ENCODE results near the gene ANXA11. TPM values are rescaled to one million over a fixed set of nuclear protein-coding genes. Genes with fewer than 3 reads are reported as not detected.
"Not testable (repeated sequence)": the region's sequence is repeated elsewhere in the genome, so short reads cannot be mapped to it uniquely, and the experiment has no call there.

ANXA11 gene
- total RNA-seq, 1 experiment from 2014 or later, result 68.1 TPM

- H4K91ac ChIP-seq (ENCODE audit: insufficient read length, low read depth, low read length); H3K56ac ChIP-seq (ENCODE audit: insufficient read length, low read depth, low read length); H3K4ac ChIP-seq (ENCODE audit: low read depth, low read length); H3K9me3 ChIP-seq (ENCODE audit: control insufficient read depth, low read depth, low read length); H4K8ac ChIP-seq (replicated peaks; ENCODE audit: insufficient read length, low read depth, low read length); H3K4me1 ChIP-seq (ENCODE audit: insufficient read depth, low read length); H4K5ac ChIP-seq (ENCODE audit: insufficient read length, low read depth, low read length); H4K20me1 ChIP-seq (ENCODE audit: control insufficient read depth, insufficient read depth, insufficient read length); H2BK20ac ChIP-seq (ENCODE audit: low read depth, low read length, poor library complexity, severe bottlenecking); H3K27ac Mint-ChIP-seq; H3K79me2 ChIP-seq (ENCODE audit: insufficient read depth, low read length); H2AK5ac ChIP-seq (ENCODE audit: insufficient read length, low read length); H3K23ac ChIP-seq (ENCODE audit: insufficient read length, low read depth, low read length); H3K27ac ChIP-seq (ENCODE audit: insufficient read length, low read depth, low read length); H3K18ac ChIP-seq (ENCODE audit: insufficient read length, low read depth, low read length); H3K4me2 ChIP-seq (ENCODE audit: insufficient read depth, insufficient read length, low read length); H2BK120ac ChIP-seq (ENCODE audit: low read depth, low read length, poor library complexity, severe bottlenecking); H3K9me3 Mint-ChIP-seq; H3K79me1 ChIP-seq (ENCODE audit: insufficient read depth, low read depth, low read length, poor library complexity, severe bottlenecking); H2BK12ac ChIP-seq (ENCODE audit: insufficient read length, low read depth, low read length); H3K4me3 Mint-ChIP-seq; H3K23me2 ChIP-seq (ENCODE audit: insufficient read length, low read depth, low read length, poor library complexity, severe bottlenecking); H3K9ac ChIP-seq (ENCODE audit: extremely low read depth, insufficient read length, low read length); H3T11ph ChIP-seq (ENCODE audit: low read length); H3K14ac ChIP-seq (ENCODE audit: insufficient read depth, low read length); H2BK5ac ChIP-seq (ENCODE audit: insufficient read length, low read length); H2BK15ac ChIP-seq (ENCODE audit: low read depth, low read length); H3K36me3 Mint-ChIP-seq (ENCODE audit: insufficient read depth in 1 of 3, low read depth in 3 of 3); H2AFZ ChIP-seq (ENCODE audit: low read length); H3K4me1 Mint-ChIP-seq; DNase-seq; H3K27me3 ChIP-seq (ENCODE audit: insufficient read depth, low read length): not testable (repeated sequence)
- peaks cover 20% of the 10 kb centered on the region for H3K27me3 Mint-ChIP-seq (ENCODE audit: low read depth)
- WGBS (ENCODE audit: extremely low coverage, insufficient read length, low lambda C conversion rate), result no CpG with 5 or more reads among the region's 1 CpG
Observed at GRCh38 chr10:80253963-80254271, 48.6 kb upstream of the ANXA11 start.

All from H9 (cell line).